Caco-2 (cell line): ENCODE data around the gene CCDC97. TPM values are rescaled to one million over a fixed set of nuclear protein-coding genes. Genes with fewer than 3 reads are reported as not detected.

ENCODE experiments used
- BruUV-seq: library from RNA; stranded (reverse); fragments of 400-500 nt; replicated peaks from 2 replicates; lab custom pipeline; 2021; lab: Mats Ljungman, UMichigan
- CTCF ChIA-PET: fragments of 300-600 bp; sonication (Branson Sonifier 250); formaldehyde crosslinking; loops from one replicate; lab custom pipeline; 2022; ENCODE audit warnings: antibody characterized with exemption; lab: Charles Lee
- POLR2A ChIA-PET: fragments of 300-600 bp; sonication (Branson Sonifier 250); formaldehyde crosslinking; loops from one replicate; lab custom pipeline; 2022; ENCODE audit warnings: antibody characterized with exemption; lab: Charles Lee
- DNase-seq, 2 experiments: peaks; one replicate each; pipeline versions ENCODE4 v3.0.0 to v3.0.0-alpha.2; 2020 to 2022
- H3K27me3 ChIP-seq: replicated peaks from 2 replicates; pipeline ENCODE4 v1.6.0; 2011; ENCODE audit warnings: low read length; ENCODE audit not compliant: control insufficient read depth, insufficient read depth
- H3K36me3 ChIP-seq: 2 replicates; pipeline ENCODE4 v1.5.1; 2011; ENCODE audit warnings: low read length; ENCODE audit not compliant: control insufficient read depth, insufficient read depth
- H3K4me1 ChIP-seq: fragments of 250-450 bp; sonication (Bioruptor Pico); 2 replicates; pipeline ENCODE4 v1.5.1; 2020; ENCODE audit warnings: mild to moderate bottlenecking
- H3K4me3 ChIP-seq: 2 replicates; pipeline ENCODE4 v1.5.1; 2011; ENCODE audit warnings: low read depth, mild to moderate bottlenecking, control low read depth, low read length
- H3K9me3 ChIP-seq: fragments of 250-450 bp; sonication (Bioruptor Pico); 2 replicates; pipeline ENCODE4 v1.5.1; 2020; ENCODE audit warnings: mild to moderate bottlenecking, moderate library complexity
- H3K27ac Mint-ChIP-seq: one replicate; pipeline ENCODE4 v1.8.0; 2022; ENCODE audit warnings: mixed read lengths; ENCODE audit not compliant: unreplicated experiment
- H3K27me3 Mint-ChIP-seq: one replicate; pipeline ENCODE4 v1.8.0; 2022; ENCODE audit warnings: mixed read lengths; ENCODE audit not compliant: insufficient read depth, unreplicated experiment
- H3K36me3 Mint-ChIP-seq: one replicate; pipeline ENCODE4 v1.8.0; 2022; ENCODE audit warnings: mild to moderate bottlenecking, mixed read lengths; ENCODE audit not compliant: insufficient read depth, unreplicated experiment
- H3K4me1 Mint-ChIP-seq: one replicate; pipeline ENCODE4 v1.8.0; 2022; ENCODE audit warnings: low read depth, mixed read lengths; ENCODE audit not compliant: unreplicated experiment
- H3K4me3 Mint-ChIP-seq: one replicate; pipeline ENCODE4 v1.8.0; 2022; ENCODE audit warnings: mild to moderate bottlenecking, moderate library complexity, mixed read lengths; ENCODE audit not compliant: unreplicated experiment
- H3K9me3 Mint-ChIP-seq: one replicate; pipeline ENCODE4 v1.8.0; 2022; ENCODE audit warnings: mixed read lengths; ENCODE audit not compliant: unreplicated experiment
- CTCF ChIP-seq, 2 experiments: fragments of 200-600 bp in 1 of 2; IDR thresholded peaks; 1 replicate in 1 of 2; 2 replicates in 1 of 2; pipeline versions ENCODE4 v1.5.1 to v1.8.0; 2011 to 2022; ENCODE audit warnings: antibody characterized with exemption in 1 of 2, control low read depth in 1 of 2, inconsistent platforms in 1 of 2, low read depth in 1 of 2, low read length in 1 of 2, mild to moderate bottlenecking in 1 of 2, moderate library complexity in 1 of 2; ENCODE audit not compliant: insufficient read depth in 1 of 2, severe bottlenecking in 1 of 2, unreplicated experiment in 1 of 2
- intact Hi-C: fragments of 100-400 bp; cut with micrococcal nuclease; formaldehyde crosslinking; loops from one replicate; pipeline ENCODE4 v1.10.0; 2022; ENCODE audit not compliant: unreplicated experiment
- total RNA-seq: library from RNA; stranded (reverse); gene quantifications from 2 replicates; pipeline ENCODE4 v1.2.3, GENCODE V29; 2022

Gene CCDC97
- total RNA-seq, 1 experiment from 2014 or later = 47.1 TPM

DNA sequence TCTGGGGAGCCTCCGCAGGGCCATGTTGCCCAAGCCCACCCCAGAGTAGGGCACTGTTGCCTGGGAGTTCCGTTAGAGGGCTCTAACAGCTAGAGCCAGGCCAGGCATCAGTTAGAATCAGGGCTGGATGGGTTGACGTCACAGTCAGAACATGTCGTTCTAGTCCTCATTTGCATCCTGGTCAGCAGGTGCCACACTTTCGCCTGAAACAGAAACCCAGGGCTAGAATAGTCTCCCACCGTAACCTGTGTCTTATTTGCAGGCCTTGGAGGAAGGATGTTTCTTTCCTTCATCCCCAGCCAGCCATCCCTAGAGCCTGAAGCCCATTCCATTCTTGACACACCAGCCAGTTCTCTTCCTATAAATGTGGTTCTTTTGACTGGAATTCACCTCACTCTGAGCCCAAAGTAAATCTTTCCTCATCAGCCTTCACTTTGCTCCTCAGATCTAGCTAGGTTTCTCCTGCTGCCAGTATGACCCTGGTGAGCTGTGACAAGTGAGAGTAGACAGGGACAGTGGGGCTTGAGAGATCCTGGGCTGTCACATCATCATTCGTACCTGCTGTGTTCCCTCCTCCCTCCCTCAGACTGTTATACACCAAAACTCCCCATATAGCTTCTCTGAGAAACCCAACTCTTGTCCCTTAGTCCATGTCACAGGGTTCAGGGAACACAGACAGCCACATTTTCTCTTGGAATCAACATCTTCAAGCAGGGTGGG is 12.2 kb upstream of the CCDC97 start:
- no peaks in the 10 kb centered on the region for H3K27me3 ChIP-seq
- H3K4me3 Mint-ChIP-seq = no peak overlapping the region
- H3K9me3 Mint-ChIP-seq = no peaks in the 10 kb centered on the region
- no peak for TF ChIP-seq CTCF (IDR thresholded peaks at IDR 0.05; ENCODE audit: insufficient read depth in 1 of 2, low read depth in 1 of 2, low read length in 1 of 2, severe bottlenecking in 1 of 2, unreplicated experiment in 1 of 2)
- BruUV-seq = no TSS peak
- H3K4me3 ChIP-seq = no peak overlapping the region
- ChIA-PET CTCF (interaction anchor here (0.6 kb wide), 1 partner anchor 230 kb away, joined by 3 read pairs; no protein-coding TSS in a partner anchor), POLR2A (interaction anchor here (0.9 kb wide), 1 partner anchor 21 kb away, joined by 3 read pairs; no protein-coding TSS in a partner anchor)
- H3K27me3 Mint-ChIP-seq = no peaks in the 10 kb centered on the region
- no peak for DNase-seq
- intact Hi-C loops = no loop called here
- no peaks in the 10 kb centered on the region for H3K9me3 ChIP-seq
- H3K27ac Mint-ChIP-seq = peak overlapping the region; percentile 39
- H3K4me1 ChIP-seq = peaks cover 13% of the 10 kb centered on the region
- peaks cover 99% of the 10 kb centered on the region for H3K36me3 Mint-ChIP-seq
- peaks cover 16% of the 10 kb centered on the region for H3K36me3 ChIP-seq
- H3K4me1 Mint-ChIP-seq = peaks cover 6% of the 10 kb centered on the region

GRCh38 chr19:41298348-41298964 is 11.5 kb upstream of the CCDC97 start:
- H3K9me3 Mint-ChIP-seq = no peaks in the 10 kb centered on the region
- Histone ChIP-seq H3K4me3 (no peak overlapping the region), H3K9me3 (no peaks in the 10 kb centered on the region), H3K36me3 (peaks cover 16% of the 10 kb centered on the region), H3K4me1 (peaks cover 13% of the 10 kb centered on the region), H3K27me3 (no peaks in the 10 kb centered on the region)
- ChIA-PET CTCF (interaction anchor here (0.6 kb wide), 2 partner anchors 34 to 230 kb away, joined by 3 read pairs; partner anchors contain the start of gene HNRNPUL1), POLR2A (interaction anchor here (0.9 kb wide), 1 partner anchor 21 kb away, joined by 3 read pairs; no protein-coding TSS in a partner anchor)
- peaks cover 6% of the 10 kb centered on the region for H3K4me1 Mint-ChIP-seq
- no peak for TF ChIP-seq CTCF (IDR thresholded peaks at IDR 0.05; ENCODE audit: insufficient read depth in 1 of 2, low read depth in 1 of 2, low read length in 1 of 2, severe bottlenecking in 1 of 2, unreplicated experiment in 1 of 2)
- H3K27ac Mint-ChIP-seq = peak overlapping the region; percentile 39
- intact Hi-C loops = no loop called here
- no peak overlapping the region for H3K4me3 Mint-ChIP-seq
- H3K36me3 Mint-ChIP-seq = peaks cover 99% of the 10 kb centered on the region
- H3K27me3 Mint-ChIP-seq = no peaks in the 10 kb centered on the region
- DNase-seq = no peak
- no TSS peak for BruUV-seq

GRCh38 chr19:41299046-41299754 is 10.8 kb upstream of the CCDC97 start:
- Mint-ChIP-seq H3K27me3 (no peaks in the 10 kb centered on the region), H3K36me3 (peaks cover 99% of the 10 kb centered on the region), H3K9me3 (no peaks in the 10 kb centered on the region), H3K27ac (no peak overlapping the region), H3K4me3 (no peak overlapping the region), H3K4me1 (peaks cover 6% of the 10 kb centered on the region)
- Histone ChIP-seq H3K9me3 (no peaks in the 10 kb centered on the region), H3K4me1 (peaks cover 13% of the 10 kb centered on the region), H3K27me3 (no peaks in the 10 kb centered on the region), H3K4me3 (no peak overlapping the region), H3K36me3 (peaks cover 14% of the 10 kb centered on the region)
- BruUV-seq = no TSS peak
- POLR2A ChIA-PET = no interaction called here
- CTCF ChIA-PET = interaction anchor here (0.6 kb wide), 1 partner anchor 35 kb away, joined by 3 read pairs; the partner anchor contains the start of gene HNRNPUL1
- no peak for DNase-seq
- intact Hi-C loops = no loop called here
- no peak for TF ChIP-seq CTCF (IDR thresholded peaks at IDR 0.05; ENCODE audit: insufficient read depth in 1 of 2, low read depth in 1 of 2, low read length in 1 of 2, severe bottlenecking in 1 of 2, unreplicated experiment in 1 of 2)
